HG02798 (cell line): Measurements from ENCODE around the gene CATSPERD.

Source experiments
- ATAC-seq: cut with Tn5 transposase; IDR thresholded peaks from one replicate; pipeline ENCODE4 v1.9.1; 2021; ENCODE audit warnings: mild to moderate bottlenecking; ENCODE audit not compliant: unreplicated experiment, poor library complexity

CATSPERD gene

GRCh38 chr19:5825178-5825577 is 104.7 kb downstream of the CATSPERD start:
- ATAC-seq, result no peak

- ATAC-seq, result no peak
These were observed 106.3 kb downstream of the CATSPERD start for GRCh38 chr19:5826531-5827341.

GRCh38 chr19:5827342-5827890 is 107.0 kb downstream of the CATSPERD start:
- ATAC-seq, result no peak

- peak; percentile 74 for ATAC-seq
These were observed 107.6 kb downstream of the CATSPERD start for GRCh38 chr19:5827891-5828660.
